Activated CD8-positive, alpha-beta T cell treated with anti-CD3 and anti-CD28 coated beads for 36 hours (primary cell): Measurements from ENCODE around the gene CKAP4. TPM values are rescaled to one million over a fixed set of nuclear protein-coding genes. Genes with fewer than 3 reads are reported as not detected.
A peak's percentile ranks its signal among the peaks of the same experiment; 100 is the strongest.

Experiments used
- ATAC-seq: fragments of 200-7000 bp; cut with Tn5 transposase; one replicate; pipeline ENCODE4 v1.10.0; 2021; ENCODE audit warnings: mild to moderate bottlenecking, moderate library complexity
- CTCF ChIA-PET: fragments of 350-600 bp; sonication (Branson Sonifier 250); formaldehyde crosslinking; loops from one replicate; lab custom pipeline; 2021; ENCODE audit warnings: antibody characterized with exemption; lab: Charles Lee
- POLR2A ChIA-PET: fragments of 350-600 bp; sonication (Branson Sonifier 250); formaldehyde crosslinking; loops from one replicate; lab custom pipeline; 2021; ENCODE audit warnings: antibody characterized with exemption; lab: Charles Lee
- DNase-seq: peaks from one replicate; pipeline ENCODE4 v3.0.0-alpha.2; 2020
- H3K27ac Mint-ChIP-seq: one replicate; pipeline ENCODE4 v1.8.0; 2021; ENCODE audit warnings: mild to moderate bottlenecking, mixed read lengths
- H3K27me3 Mint-ChIP-seq: one replicate; pipeline ENCODE4 v1.8.0; 2021; ENCODE audit warnings: mixed read lengths
- H3K36me3 Mint-ChIP-seq: one replicate; pipeline ENCODE4 v1.8.0; 2021; ENCODE audit warnings: low read depth, mixed read lengths
- H3K4me1 Mint-ChIP-seq: one replicate; pipeline ENCODE4 v1.8.0; 2021; ENCODE audit warnings: low read depth, mixed read lengths
- H3K4me3 Mint-ChIP-seq: one replicate; pipeline ENCODE4 v1.8.0; 2021; ENCODE audit warnings: mild to moderate bottlenecking, moderate library complexity, mixed read lengths
- H3K9me3 Mint-ChIP-seq: one replicate; pipeline ENCODE4 v1.8.0; 2021; ENCODE audit warnings: mixed read lengths
- CTCF ChIP-seq: fragments of 200-600 bp; IDR thresholded peaks from one replicate; pipeline ENCODE4 v1.8.0; 2022; ENCODE audit warnings: antibody characterized with exemption, mild to moderate bottlenecking
- intact Hi-C: fragments of 100-400 bp; cut with micrococcal nuclease; formaldehyde crosslinking; loops from one replicate; pipeline ENCODE4 v1.10.0; 2022
- total RNA-seq, 2 experiments: library from RNA; stranded (reverse); gene quantifications; one replicate each; pipeline ENCODE4 v1.2.3, GENCODE V29; 2021

CKAP4 gene
- total RNA-seq = 10 to 100 TPM; 15.2 to 16.3 TPM

DNA sequence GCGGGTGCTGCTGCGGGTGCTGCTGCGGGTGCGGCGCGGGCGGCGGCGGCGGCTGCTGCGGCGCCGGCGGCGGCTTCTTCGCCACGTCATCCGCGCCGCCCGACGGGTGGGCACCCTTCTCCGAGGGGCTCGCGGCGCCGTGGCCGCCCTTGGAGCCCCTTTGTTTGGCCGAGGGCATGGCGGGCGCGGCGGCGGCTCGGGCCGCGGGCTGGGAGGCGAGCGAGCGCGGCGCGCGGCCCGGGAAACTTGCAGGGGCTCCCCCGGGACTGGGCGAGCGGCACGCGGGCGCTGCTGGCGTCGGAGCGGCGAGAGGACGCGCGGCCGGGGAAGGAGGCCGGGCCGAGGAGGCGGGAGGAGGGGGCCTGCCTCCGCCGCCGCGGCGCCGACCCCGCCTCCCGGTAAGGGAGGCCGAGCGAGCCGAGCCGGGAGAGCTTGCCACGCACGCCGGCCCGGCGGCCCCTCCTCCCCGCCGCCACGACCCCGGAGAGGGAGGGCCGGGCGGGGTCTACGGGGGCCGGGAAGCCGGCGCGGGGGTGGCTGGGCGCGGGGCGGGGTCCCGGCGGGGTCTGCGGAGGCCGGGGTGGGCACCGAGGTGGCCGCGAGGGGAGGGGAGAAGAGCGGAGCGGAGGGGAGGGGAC lies at the start of gene CKAP4:
Gene CKAP4 (minus strand): TSS at position 347 of the 638 bp plus-strand sequence. CDS start 169 bp downstream, at position 178.
- TF ChIP-seq CTCF = no peak
- H3K4me3 Mint-ChIP-seq = peak within 1 kb of the TSS; percentile 71
- peak within 1 kb of the TSS; percentile 85 for H3K27ac Mint-ChIP-seq
- H3K9me3 Mint-ChIP-seq = no peaks in the 10 kb centered on the region
- peaks cover 2% of the 10 kb centered on the region for H3K36me3 Mint-ChIP-seq
- POLR2A ChIA-PET = interaction anchor here (1.0 to 1.6 kb wide), 5 partner anchors 11 to 59 kb away, joined by 3 to 5 read pairs (median 4); no protein-coding TSS in a partner anchor
- peaks cover 21% of the 10 kb centered on the region for H3K4me1 Mint-ChIP-seq
- CTCF ChIA-PET = interaction anchor here (1.2 to 2.0 kb wide), 2 partner anchors 22 to 54 kb away, joined by 3 to 12 read pairs; no protein-coding TSS in a partner anchor
- intact Hi-C loops = no loop called here
- DNase-seq (peak; percentile 52), ATAC-seq (peak; percentile 60)
- H3K27me3 Mint-ChIP-seq = no peaks in the 10 kb centered on the region

GRCh38 chr12:106297075-106297474 lies 49.3 kb upstream of the CKAP4 start:
- no peak for TF ChIP-seq CTCF
- no peak for DNase-seq
- Mint-ChIP-seq H3K36me3 (no peaks in the 10 kb centered on the region), H3K9me3 (no peaks in the 10 kb centered on the region), H3K27ac (no peak overlapping the region), H3K4me3 (no peak overlapping the region), H3K27me3 (no peaks in the 10 kb centered on the region), H3K4me1 (peaks cover 24% of the 10 kb centered on the region)
- POLR2A ChIA-PET = no interaction called here
- no peak for ATAC-seq
- CTCF ChIA-PET = interaction anchor here (0.9 to 3.2 kb wide), 7 partner anchors 8 to 73 kb away, joined by 3 to 23 read pairs (median 5); partner anchors contain the start of gene POLR3B
- intact Hi-C loops = no loop called here

DNA sequence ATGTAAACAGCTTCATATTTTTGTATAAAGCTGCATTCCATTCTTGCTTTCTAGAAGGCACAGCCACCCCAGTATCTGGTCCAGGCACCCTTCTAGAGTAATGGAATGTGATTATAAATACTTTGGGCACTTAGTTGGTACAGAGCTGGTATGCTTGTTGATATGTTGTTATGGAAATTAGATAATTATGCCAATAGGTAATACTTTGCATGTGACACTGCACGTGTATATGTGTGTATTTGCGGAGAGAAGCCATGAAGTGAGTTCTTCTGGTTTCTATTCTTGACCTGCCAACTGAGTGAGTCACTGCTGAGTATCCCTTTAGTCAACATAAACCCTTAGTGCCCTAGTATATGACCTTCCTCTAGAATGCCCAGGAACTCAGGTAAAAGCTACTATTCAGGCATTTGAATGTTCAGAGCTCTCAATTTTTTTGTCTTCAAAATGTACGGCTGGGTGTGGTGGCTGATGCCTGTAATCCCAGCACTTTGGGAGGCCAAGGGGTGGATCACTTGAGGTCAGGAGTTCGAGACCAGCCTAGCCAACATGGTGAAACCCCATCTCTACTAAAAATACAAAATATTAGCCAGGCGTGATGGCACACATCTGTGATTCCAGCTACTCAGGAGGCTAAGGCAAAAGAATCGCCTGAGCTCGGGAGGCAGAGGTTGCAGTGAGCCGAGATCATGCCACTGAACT lies 48.5 kb upstream of the CKAP4 start:
- Mint-ChIP-seq H3K4me1 (peaks cover 18% of the 10 kb centered on the region), H3K27ac (no peak overlapping the region), H3K27me3 (no peaks in the 10 kb centered on the region), H3K36me3 (no peaks in the 10 kb centered on the region), H3K4me3 (no peak overlapping the region), H3K9me3 (no peaks in the 10 kb centered on the region)
- intact Hi-C loops = no loop called here
- TF ChIP-seq CTCF = no peak
- ChIA-PET POLR2A (interaction anchor here (1.5 kb wide), 1 partner anchor 62 kb away, joined by 3 read pairs; no protein-coding TSS in a partner anchor), CTCF (interaction anchor here (0.9 to 3.2 kb wide), 6 partner anchors 14 to 69 kb away, joined by 3 to 23 read pairs (median 4); partner anchors contain the start of gene POLR3B)
- DNase-seq = no peak
- no peak for ATAC-seq

DNA sequence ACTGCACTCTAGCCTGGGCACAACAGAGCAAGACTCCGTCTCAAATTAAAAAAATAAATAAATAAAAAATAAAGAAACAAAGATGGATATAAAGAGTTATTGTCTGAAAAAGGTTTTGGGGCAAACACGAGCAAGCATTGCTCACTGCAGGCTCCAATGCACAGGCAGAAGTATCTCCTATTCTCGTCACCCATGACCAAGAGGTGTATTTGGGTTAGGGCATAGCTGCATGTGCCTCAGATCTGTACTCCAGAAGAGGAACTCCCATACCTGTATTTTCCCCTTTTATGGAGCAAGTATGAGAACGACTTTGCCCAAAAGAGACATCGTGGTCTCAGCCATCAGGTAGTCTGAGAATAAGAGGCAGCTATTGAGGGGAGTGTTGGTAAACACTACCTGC lies 44.5 kb upstream of the CKAP4 start:
- Mint-ChIP-seq H3K27me3 (no peaks in the 10 kb centered on the region), H3K27ac (no peak overlapping the region), H3K9me3 (no peaks in the 10 kb centered on the region), H3K36me3 (no peaks in the 10 kb centered on the region), H3K4me3 (no peak overlapping the region), H3K4me1 (peaks cover 16% of the 10 kb centered on the region)
- DNase-seq (no peak), ATAC-seq (no peak)
- intact Hi-C loops = no loop called here
- ChIA-PET POLR2A (interaction anchor here (1.0 to 1.4 kb wide), 2 partner anchors 9 kb away, joined by 3 read pairs; no protein-coding TSS in a partner anchor), CTCF (interaction anchor here (1.2 kb wide), 1 partner anchor 8 kb away, joined by 6 read pairs; no protein-coding TSS in a partner anchor)
- TF ChIP-seq CTCF = no peak
